Neural cell (in vitro differentiated cells): Measurements from ENCODE around the gene RPP30.

ENCODE experiments used
- EZH2 ChIP-seq: fragments of 200-600, 300-800 bp; shearing (Covaris generic), sonication (generic); IDR thresholded peaks from 2 replicates; pipeline ENCODE4 v1.6.1; 2014; ENCODE audit warnings: antibody characterized with exemption, low read length, borderline replicate concordance, mild to moderate bottlenecking; ENCODE audit not compliant: insufficient read depth, poor library complexity, severe bottlenecking
- POLR2AphosphoS5 ChIP-seq: IDR thresholded peaks from 2 replicates; pipeline ENCODE4 v1.6.1; 2012
- TAF1 ChIP-seq: IDR thresholded peaks from 2 replicates; pipeline ENCODE4 v1.6.1; 2012; ENCODE audit warnings: low read depth
- TF ChIP-seq, protein P1 (sequence below): fragments of 450-650 bp; IDR thresholded peaks from 2 replicates; pipeline ENCODE4 v1.5.1; 2014; ENCODE audit warnings: antibody characterized with exemption, mild to moderate bottlenecking, moderate library complexity; ENCODE audit not compliant: poor library complexity, severe bottlenecking
- TF ChIP-seq, protein P2 (sequence below): IDR thresholded peaks from 2 replicates; pipeline ENCODE4 v1.6.1; 2012; ENCODE audit warnings: borderline replicate concordance

DNA sequence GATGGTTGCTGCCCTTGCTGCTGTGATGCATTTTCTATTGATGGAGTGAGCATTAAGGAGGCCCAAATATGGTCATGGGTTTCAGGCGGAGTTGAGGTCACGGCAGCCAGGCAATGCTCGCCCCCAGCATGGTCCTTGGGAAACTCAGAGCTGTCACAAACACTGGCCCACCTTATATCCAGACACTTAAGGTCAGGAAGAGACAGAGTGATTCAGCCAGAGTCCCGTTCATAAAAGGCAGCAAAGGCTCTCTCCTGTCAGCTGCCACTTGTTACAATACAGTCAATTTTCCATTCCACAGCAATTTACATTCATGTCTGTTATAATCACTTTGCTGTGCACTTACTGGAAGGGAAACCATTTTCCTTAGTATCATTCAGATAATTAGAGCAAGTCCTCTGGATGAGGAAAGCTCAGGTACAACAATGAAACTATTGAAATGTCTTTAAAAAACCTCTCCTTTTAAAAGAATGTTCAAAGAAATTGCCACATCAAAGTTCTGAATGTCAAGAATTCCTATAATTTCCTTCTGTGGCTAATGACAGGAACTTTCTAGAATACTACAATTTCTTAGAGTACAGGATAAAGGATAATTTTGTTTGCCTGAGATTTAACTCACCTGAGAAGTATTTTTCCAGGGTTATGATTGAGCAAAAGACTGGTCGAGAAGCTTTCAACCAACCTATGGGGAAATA, 64.0 kb downstream of the RPP30 start:
- TF ChIP-seq, protein P1, sequence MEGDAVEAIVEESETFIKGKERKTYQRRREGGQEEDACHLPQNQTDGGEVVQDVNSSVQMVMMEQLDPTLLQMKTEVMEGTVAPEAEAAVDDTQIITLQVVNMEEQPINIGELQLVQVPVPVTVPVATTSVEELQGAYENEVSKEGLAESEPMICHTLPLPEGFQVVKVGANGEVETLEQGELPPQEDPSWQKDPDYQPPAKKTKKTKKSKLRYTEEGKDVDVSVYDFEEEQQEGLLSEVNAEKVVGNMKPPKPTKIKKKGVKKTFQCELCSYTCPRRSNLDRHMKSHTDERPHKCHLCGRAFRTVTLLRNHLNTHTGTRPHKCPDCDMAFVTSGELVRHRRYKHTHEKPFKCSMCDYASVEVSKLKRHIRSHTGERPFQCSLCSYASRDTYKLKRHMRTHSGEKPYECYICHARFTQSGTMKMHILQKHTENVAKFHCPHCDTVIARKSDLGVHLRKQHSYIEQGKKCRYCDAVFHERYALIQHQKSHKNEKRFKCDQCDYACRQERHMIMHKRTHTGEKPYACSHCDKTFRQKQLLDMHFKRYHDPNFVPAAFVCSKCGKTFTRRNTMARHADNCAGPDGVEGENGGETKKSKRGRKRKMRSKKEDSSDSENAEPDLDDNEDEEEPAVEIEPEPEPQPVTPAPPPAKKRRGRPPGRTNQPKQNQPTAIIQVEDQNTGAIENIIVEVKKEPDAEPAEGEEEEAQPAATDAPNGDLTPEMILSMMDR, result no peak
- TF ChIP-seq TAF1 (no peak), EZH2 (no peak), POLR2AphosphoS5 (peak; percentile 73)
- TF ChIP-seq, protein P2, sequence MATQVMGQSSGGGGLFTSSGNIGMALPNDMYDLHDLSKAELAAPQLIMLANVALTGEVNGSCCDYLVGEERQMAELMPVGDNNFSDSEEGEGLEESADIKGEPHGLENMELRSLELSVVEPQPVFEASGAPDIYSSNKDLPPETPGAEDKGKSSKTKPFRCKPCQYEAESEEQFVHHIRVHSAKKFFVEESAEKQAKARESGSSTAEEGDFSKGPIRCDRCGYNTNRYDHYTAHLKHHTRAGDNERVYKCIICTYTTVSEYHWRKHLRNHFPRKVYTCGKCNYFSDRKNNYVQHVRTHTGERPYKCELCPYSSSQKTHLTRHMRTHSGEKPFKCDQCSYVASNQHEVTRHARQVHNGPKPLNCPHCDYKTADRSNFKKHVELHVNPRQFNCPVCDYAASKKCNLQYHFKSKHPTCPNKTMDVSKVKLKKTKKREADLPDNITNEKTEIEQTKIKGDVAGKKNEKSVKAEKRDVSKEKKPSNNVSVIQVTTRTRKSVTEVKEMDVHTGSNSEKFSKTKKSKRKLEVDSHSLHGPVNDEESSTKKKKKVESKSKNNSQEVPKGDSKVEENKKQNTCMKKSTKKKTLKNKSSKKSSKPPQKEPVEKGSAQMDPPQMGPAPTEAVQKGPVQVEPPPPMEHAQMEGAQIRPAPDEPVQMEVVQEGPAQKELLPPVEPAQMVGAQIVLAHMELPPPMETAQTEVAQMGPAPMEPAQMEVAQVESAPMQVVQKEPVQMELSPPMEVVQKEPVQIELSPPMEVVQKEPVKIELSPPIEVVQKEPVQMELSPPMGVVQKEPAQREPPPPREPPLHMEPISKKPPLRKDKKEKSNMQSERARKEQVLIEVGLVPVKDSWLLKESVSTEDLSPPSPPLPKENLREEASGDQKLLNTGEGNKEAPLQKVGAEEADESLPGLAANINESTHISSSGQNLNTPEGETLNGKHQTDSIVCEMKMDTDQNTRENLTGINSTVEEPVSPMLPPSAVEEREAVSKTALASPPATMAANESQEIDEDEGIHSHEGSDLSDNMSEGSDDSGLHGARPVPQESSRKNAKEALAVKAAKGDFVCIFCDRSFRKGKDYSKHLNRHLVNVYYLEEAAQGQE, result peak; percentile 99
